Stimulated activated effector memory CD8-positive, alpha-beta T cell treated with anti-CD3 and anti-CD28 coated beads, Interleukin-12 subunit alpha, Interleukin-12 subunit beta, amount 100 ng/mL, for 72 hours (primary cell): ENCODE results near the gene GUCY2C.
A peak's percentile ranks its signal among the peaks of the same experiment; 100 is the strongest.

Experiments
- ATAC-seq: fragments of 150-1000 bp; cut with Tn5 transposase; 2 replicates; pipeline ENCODE4 v1.10.0; 2021
- DNase-seq, 2 donors: peaks; one replicate each; pipeline ENCODE4 v3.0.0; 2021 to 2022; ENCODE audit warnings: low spot score in 2 of 2
- H3K27ac Mint-ChIP-seq: one replicate; pipeline ENCODE4 v1.8.0; 2022; ENCODE audit warnings: mild to moderate bottlenecking, mixed read lengths
- H3K36me3 Mint-ChIP-seq: one replicate; pipeline ENCODE4 v1.8.0; 2022; ENCODE audit warnings: mild to moderate bottlenecking, mixed read lengths
- H3K4me1 Mint-ChIP-seq: one replicate; pipeline ENCODE4 v1.8.0; 2022; ENCODE audit warnings: mixed read lengths
- H3K4me3 Mint-ChIP-seq: one replicate; pipeline ENCODE4 v1.8.0; 2022; ENCODE audit warnings: mild to moderate bottlenecking, mixed read lengths
- H3K9me3 Mint-ChIP-seq: one replicate; pipeline ENCODE4 v1.8.0; 2022; ENCODE audit warnings: mixed read lengths

Gene GUCY2C

GRCh38 chr12:14618983-14619382, 77.4 kb downstream of the GUCY2C start:
- no peaks in the 10 kb centered on the region for H3K4me1 Mint-ChIP-seq
- H3K36me3 Mint-ChIP-seq = no peaks in the 10 kb centered on the region
- no peak for ATAC-seq
- H3K9me3 Mint-ChIP-seq = no peaks in the 10 kb centered on the region
- DNase-seq = no peak
- no peak overlapping the region for H3K4me3 Mint-ChIP-seq
- no peak overlapping the region for H3K27ac Mint-ChIP-seq

GRCh38 chr12:14614704-14615121, 81.7 kb downstream of the GUCY2C start:
- Mint-ChIP-seq H3K9me3 (peaks cover 5% of the 10 kb centered on the region), H3K4me3 (no peak overlapping the region), H3K4me1 (no peaks in the 10 kb centered on the region), H3K36me3 (no peaks in the 10 kb centered on the region), H3K27ac (no peak overlapping the region)
- ATAC-seq (no peak), DNase-seq (no peak)

DNA sequence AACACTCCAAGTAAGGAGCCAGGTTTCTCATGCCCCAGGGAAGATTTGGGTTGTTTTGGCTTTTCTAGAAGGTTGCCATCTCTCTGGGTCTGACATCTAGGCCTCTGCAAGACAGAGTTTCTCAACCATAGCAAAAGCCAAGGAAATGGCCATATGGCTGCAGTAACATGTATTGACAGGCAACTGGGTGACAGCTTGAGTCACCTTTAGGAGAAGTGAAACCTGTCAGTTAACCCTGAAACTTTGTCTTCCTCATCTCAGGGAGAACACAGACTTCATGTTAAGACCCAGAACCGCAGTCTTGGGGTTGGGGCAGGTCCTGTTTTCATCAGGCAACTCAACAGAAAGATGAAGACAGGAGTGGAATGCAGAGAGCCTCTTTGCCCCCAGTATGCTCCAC, 82.7 kb downstream of the GUCY2C start:
- Mint-ChIP-seq H3K9me3 (peaks cover 10% of the 10 kb centered on the region), H3K27ac (no peak overlapping the region), H3K4me1 (no peaks in the 10 kb centered on the region), H3K4me3 (no peak overlapping the region), H3K36me3 (no peaks in the 10 kb centered on the region)
- DNase-seq (no peak), ATAC-seq (peak; percentile 45)

- peaks cover 16% of the 10 kb centered on the region for H3K9me3 Mint-ChIP-seq
- no peak overlapping the region for H3K4me3 Mint-ChIP-seq
- DNase-seq (no peak), ATAC-seq (no peak)
- H3K27ac Mint-ChIP-seq = no peak overlapping the region
- H3K36me3 Mint-ChIP-seq = no peaks in the 10 kb centered on the region
- no peaks in the 10 kb centered on the region for H3K4me1 Mint-ChIP-seq
Observed at GRCh38 chr12:14612898-14613445, 83.4 kb downstream of the GUCY2C start.

- H3K27ac Mint-ChIP-seq = no peak overlapping the region
- DNase-seq (no peak), ATAC-seq (no peak)
- H3K9me3 Mint-ChIP-seq = peaks cover 16% of the 10 kb centered on the region
- no peaks in the 10 kb centered on the region for H3K4me1 Mint-ChIP-seq
- no peak overlapping the region for H3K4me3 Mint-ChIP-seq
- no peaks in the 10 kb centered on the region for H3K36me3 Mint-ChIP-seq
Observed at GRCh38 chr12:14612250-14612649, 84.1 kb downstream of the GUCY2C start.

GRCh38 chr12:14611640-14612203, 84.7 kb downstream of the GUCY2C start:
- ATAC-seq (no peak), DNase-seq (no peak)
- no peaks in the 10 kb centered on the region for H3K36me3 Mint-ChIP-seq
- peaks cover 16% of the 10 kb centered on the region for H3K9me3 Mint-ChIP-seq
- H3K4me3 Mint-ChIP-seq = no peak overlapping the region
- H3K4me1 Mint-ChIP-seq = no peaks in the 10 kb centered on the region
- no peak overlapping the region for H3K27ac Mint-ChIP-seq

- Mint-ChIP-seq H3K9me3 (peaks cover 40% of the 10 kb centered on the region), H3K27ac (no peak overlapping the region), H3K36me3 (no peaks in the 10 kb centered on the region), H3K4me1 (no peaks in the 10 kb centered on the region), H3K4me3 (no peak overlapping the region)
- no peak for DNase-seq
- ATAC-seq = no peak
Observed at GRCh38 chr12:14607568-14607967, 88.8 kb downstream of the GUCY2C start.

DNA sequence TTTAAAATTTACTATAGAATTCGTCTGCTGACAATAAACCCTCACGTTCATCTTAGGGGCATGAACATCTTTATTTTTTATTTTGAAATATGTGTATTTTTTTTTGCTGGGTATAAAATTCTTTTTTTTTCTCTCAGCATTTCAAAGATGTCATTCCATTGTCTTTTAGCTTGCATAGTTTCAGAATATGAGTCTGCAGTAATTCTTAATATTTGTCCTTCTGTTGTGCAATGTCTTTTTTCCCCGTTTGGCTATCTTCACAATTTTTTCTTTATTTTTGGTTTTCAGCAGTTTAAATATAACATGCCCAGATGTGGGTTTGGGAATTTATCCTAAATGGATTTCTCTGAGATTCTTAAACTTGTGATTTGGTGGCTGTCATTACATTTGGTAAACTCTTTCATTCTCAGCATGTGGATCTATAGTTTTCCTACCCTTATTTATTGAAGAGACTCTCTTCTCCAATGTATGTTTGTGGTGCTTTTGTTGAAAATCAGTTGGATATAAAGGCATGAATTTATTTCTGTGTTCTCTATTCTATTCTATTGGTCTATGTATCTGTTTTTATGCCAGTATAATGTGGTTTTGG, 90.9 kb downstream of the GUCY2C start:
- H3K4me1 Mint-ChIP-seq = no peaks in the 10 kb centered on the region
- no peak overlapping the region for H3K4me3 Mint-ChIP-seq
- no peak overlapping the region for H3K27ac Mint-ChIP-seq
- H3K9me3 Mint-ChIP-seq = peaks cover 35% of the 10 kb centered on the region
- no peak for DNase-seq
- no peaks in the 10 kb centered on the region for H3K36me3 Mint-ChIP-seq
- no peak for ATAC-seq

DNA sequence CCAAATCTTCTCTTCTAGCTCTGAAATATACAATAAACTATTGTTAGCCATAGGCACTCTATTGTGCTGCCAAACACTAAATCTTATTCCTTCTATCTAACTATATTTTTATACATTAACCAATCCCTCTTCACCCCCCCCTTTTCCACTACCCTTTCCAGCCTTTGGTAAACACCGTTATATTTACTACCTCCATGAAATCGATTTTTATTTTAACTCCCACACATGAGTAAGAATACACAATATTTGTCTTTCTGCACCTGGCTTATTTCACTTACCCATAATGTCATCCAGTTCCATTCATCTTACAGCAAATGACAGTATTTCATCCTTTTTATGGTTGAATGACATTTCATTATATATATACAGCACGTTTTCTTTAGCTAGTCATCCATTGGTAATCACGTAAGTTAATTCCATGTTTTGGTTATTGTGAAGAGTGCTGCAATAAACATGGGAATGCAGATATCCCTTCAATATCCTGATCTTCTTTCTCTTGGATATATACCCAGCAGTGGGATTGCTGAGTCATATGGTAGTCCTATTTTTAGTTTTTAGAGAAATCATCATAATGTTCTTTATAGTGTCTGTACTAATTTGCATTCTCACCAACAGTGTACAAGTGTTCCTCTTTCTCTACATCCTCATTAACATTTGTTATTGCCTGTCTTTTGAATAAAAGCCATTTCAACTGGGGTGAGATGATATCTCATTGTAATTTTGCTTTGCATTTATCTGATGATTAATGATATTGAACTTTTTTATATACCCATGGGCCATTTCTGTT, 94.5 kb downstream of the GUCY2C start:
- Mint-ChIP-seq H3K36me3 (no peaks in the 10 kb centered on the region), H3K27ac (no peak overlapping the region), H3K9me3 (peaks cover 33% of the 10 kb centered on the region), H3K4me1 (no peaks in the 10 kb centered on the region), H3K4me3 (no peak overlapping the region)
- ATAC-seq (no peak), DNase-seq (no peak)

- DNase-seq (no peak), ATAC-seq (no peak)
- H3K36me3 Mint-ChIP-seq = no peaks in the 10 kb centered on the region
- H3K4me3 Mint-ChIP-seq = no peak overlapping the region
- no peak overlapping the region for H3K27ac Mint-ChIP-seq
- no peaks in the 10 kb centered on the region for H3K4me1 Mint-ChIP-seq
- peaks cover 13% of the 10 kb centered on the region for H3K9me3 Mint-ChIP-seq
Observed at GRCh38 chr12:14597480-14597879, 98.9 kb downstream of the GUCY2C start.

DNA sequence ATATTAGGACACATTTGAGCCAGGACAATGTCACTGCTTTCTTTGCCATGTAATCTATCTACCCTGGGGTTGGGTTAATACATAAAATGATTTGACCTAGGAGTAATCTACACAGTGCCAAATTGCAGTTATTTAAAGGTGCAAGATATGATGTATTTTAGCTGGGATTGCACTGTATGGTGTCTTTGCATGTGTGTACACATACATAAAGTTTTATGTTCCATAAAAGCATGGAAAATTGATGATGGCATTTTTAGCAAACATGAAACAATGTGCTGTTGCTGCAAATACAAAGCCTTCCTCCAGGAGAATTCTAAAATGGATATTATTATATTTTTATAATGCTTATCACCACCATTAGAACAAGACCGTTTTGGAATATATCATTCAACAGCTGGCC, 104.7 kb downstream of the GUCY2C start:
- DNase-seq (no peak), ATAC-seq (no peak)
- Mint-ChIP-seq H3K4me1 (no peaks in the 10 kb centered on the region), H3K27ac (no peak overlapping the region), H3K4me3 (no peak overlapping the region), H3K9me3 (peaks cover 3% of the 10 kb centered on the region), H3K36me3 (no peaks in the 10 kb centered on the region)

DNA sequence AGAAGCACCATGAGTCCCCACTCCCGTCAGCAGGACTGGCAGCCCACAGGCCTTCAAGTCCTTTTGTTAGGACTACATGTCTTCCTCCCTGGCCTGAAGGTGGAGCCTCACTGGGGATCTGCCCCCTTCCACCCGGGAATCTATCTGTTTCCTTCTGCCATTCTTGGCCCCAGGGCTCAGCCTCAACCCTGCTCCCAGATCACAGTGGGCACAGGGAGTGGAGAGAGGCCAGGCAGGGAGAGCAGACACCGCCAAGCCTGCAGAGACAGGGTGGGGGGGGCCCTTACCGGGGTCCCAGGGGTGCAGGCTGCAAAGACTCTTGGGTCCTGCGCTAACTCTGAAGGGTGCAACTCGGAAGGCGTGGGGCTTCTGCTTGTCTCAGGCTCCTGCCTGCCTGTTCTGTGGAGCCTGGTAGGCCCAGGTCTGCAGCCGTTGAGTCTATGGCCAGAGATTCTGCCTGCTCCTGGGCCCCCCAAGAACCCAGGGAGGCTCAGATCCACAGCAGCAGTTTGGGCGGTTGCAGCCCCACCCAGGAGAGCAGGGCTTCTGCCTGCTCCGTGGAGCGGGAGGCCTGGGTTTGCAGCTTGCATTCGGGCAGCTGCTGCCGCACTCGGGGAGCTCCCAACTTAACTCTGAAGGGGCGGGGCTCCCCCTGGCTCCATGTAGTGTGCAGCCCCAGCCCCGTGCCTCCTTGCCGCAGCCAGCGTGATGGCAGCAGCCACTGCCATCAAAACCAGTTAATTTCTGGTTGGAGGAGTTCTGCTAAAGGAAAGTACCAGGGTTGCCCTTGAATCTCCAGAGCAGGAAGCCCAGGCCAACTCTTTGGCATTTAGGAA, 107.0 kb downstream of the GUCY2C start:
- Mint-ChIP-seq H3K9me3 (no peaks in the 10 kb centered on the region), H3K4me1 (no peaks in the 10 kb centered on the region), H3K36me3 (no peaks in the 10 kb centered on the region), H3K4me3 (no peak overlapping the region), H3K27ac (no peak overlapping the region)
- DNase-seq (no peak), ATAC-seq (peak; percentile 21)

GRCh38 chr12:14588571-14588970, 107.8 kb downstream of the GUCY2C start:
- Mint-ChIP-seq H3K27ac (no peak overlapping the region), H3K36me3 (no peaks in the 10 kb centered on the region), H3K4me1 (no peaks in the 10 kb centered on the region), H3K9me3 (no peaks in the 10 kb centered on the region), H3K4me3 (no peak overlapping the region)
- ATAC-seq = no peak
- no peak for DNase-seq

- Mint-ChIP-seq H3K4me1 (peaks cover 23% of the 10 kb centered on the region), H3K9me3 (no peaks in the 10 kb centered on the region), H3K4me3 (no peak overlapping the region), H3K36me3 (no peaks in the 10 kb centered on the region), H3K27ac (no peak overlapping the region)
- DNase-seq (peak in 1 of 2 donors; percentile 25), ATAC-seq (no peak)
Observed at GRCh38 chr12:14578646-14579045, 117.8 kb downstream of the GUCY2C start.

DNA sequence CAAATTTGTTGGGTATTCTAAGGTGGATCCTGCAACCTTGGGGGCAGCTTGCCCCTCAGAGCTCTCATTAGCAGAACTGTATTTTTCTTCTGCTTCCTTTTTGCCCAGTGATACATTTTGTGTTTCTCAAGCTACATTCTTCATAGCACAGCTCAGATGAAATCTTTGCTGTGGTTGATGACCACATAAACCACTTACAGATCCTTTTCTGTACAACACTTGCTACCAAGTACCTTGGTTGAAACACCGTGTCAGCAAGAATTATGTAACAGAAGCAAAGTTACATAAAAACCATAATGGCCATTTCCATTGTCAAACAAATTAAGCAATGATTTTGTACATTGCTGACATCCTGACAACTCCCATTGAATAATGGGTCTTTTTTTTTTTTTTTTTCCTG, 119.1 kb downstream of the GUCY2C start:
- H3K4me1 Mint-ChIP-seq = peaks cover 23% of the 10 kb centered on the region
- ATAC-seq = peak; percentile 78
- no peak overlapping the region for H3K4me3 Mint-ChIP-seq
- no peak overlapping the region for H3K27ac Mint-ChIP-seq
- H3K9me3 Mint-ChIP-seq = no peaks in the 10 kb centered on the region
- H3K36me3 Mint-ChIP-seq = no peaks in the 10 kb centered on the region
- DNase-seq = no peak
